ENCODE results near the gene ABCD1. TPM values are rescaled to one million over a fixed set of nuclear protein-coding genes. Genes with fewer than 3 reads are reported as not detected.

Gene ABCD1
- total RNA-seq, 4 donors from 2014 or later = 2.9 to 24.9 (median 13.1) TPM

DNA sequence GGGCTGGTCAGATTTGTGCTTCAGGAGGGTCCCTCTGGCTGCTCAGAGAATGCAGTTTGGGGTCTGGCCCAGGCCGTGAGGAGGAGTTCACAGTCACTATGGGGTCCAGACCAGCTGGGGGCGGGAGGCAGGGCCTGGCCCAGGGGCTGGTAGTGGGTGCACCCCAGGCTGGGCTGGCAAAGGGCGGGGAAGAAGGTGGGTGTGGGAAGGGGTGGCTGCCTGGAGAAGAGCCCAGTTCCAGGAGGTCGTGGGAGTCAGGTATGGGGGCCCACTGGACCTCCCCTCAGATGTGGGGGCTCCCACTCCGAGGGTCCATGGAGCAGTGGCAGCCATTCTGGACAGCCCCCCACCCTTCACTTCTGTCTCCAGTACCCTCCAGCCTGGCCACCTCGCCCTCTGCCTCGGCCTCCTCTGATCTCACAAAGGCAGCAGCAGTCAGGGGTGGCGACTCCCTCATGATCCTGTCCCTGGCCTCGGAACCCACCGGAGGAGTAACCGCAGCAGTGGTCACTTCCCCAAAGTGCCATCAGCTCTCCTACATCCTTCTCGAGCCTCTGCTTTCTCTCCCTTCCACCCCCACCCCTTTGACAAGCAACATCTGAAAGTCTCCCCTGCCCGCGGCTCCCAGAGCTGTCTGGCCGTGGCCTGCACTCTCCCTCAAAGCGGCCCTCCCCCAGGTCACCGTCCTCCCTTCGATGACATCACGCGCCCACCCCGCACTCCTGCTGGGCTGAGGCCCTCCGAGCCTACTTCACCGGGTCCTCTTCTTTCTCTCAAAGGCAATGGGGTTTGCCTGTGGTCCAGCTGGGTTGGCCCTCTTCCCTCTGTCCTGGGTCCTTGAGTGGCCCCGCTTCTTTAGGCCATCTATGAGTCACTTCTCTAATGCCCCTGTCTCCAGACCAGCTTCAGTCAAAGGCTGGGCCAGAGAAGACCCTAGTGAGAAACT, 38.6 kb upstream of the ABCD1 start:
- H3K27me3 ChIP-seq = no peaks in the 10 kb centered on the region
- H3K9me3 ChIP-seq = no peaks in the 10 kb centered on the region
- intact Hi-C loops (cut with DNase I; ENCODE audit: low total_unique reads) = no loop called here
- DNase-seq = peak in 1 of 2 donors; percentile 54
- H3K27ac ChIP-seq = peak overlapping the region in 1 of 2 donors; percentile 79
- no peaks in the 10 kb centered on the region for H3K36me3 ChIP-seq
- no peak for TF ChIP-seq POLR2A (IDR thresholded peaks at IDR 0.05)
- TF ChIP-seq, protein P1, sequence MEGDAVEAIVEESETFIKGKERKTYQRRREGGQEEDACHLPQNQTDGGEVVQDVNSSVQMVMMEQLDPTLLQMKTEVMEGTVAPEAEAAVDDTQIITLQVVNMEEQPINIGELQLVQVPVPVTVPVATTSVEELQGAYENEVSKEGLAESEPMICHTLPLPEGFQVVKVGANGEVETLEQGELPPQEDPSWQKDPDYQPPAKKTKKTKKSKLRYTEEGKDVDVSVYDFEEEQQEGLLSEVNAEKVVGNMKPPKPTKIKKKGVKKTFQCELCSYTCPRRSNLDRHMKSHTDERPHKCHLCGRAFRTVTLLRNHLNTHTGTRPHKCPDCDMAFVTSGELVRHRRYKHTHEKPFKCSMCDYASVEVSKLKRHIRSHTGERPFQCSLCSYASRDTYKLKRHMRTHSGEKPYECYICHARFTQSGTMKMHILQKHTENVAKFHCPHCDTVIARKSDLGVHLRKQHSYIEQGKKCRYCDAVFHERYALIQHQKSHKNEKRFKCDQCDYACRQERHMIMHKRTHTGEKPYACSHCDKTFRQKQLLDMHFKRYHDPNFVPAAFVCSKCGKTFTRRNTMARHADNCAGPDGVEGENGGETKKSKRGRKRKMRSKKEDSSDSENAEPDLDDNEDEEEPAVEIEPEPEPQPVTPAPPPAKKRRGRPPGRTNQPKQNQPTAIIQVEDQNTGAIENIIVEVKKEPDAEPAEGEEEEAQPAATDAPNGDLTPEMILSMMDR (IDR thresholded peaks at IDR 0.05) = no peak
- H3K4me1 ChIP-seq = no peaks in the 10 kb centered on the region
- H3K4me3 ChIP-seq = no peak overlapping the region

- Histone ChIP-seq H3K4me1 (no peaks in the 10 kb centered on the region), H3K9me3 (no peaks in the 10 kb centered on the region), H3K27me3 (no peaks in the 10 kb centered on the region), H3K4me3 (no peak overlapping the region), H3K27ac (peak overlapping the region; percentile 64 to 79), H3K36me3 (no peaks in the 10 kb centered on the region)
- intact Hi-C loops (cut with DNase I; ENCODE audit: low total_unique reads) = no loop called here
- no peak for TF ChIP-seq POLR2A (IDR thresholded peaks at IDR 0.05)
- TF ChIP-seq, protein P1 (IDR thresholded peaks at IDR 0.05) = no peak
- DNase-seq = peak in 1 of 2 donors; percentile 20
Measured at GRCh38 chrX:153686711-153687110, 37.9 kb upstream of the ABCD1 start.

GRCh38 chrX:153687121-153688039, 37.3 kb upstream of the ABCD1 start, which contains the start of gene SLC6A8:
Gene SLC6A8 (plus strand): TSS chrX:153687926. CDS start chrX:153688575, 649 bp downstream.
- H3K4me1 ChIP-seq = no peaks in the 10 kb centered on the region
- intact Hi-C loops (cut with DNase I; ENCODE audit: low total_unique reads) = no loop called here
- H3K27me3 ChIP-seq = no peaks in the 10 kb centered on the region
- TF ChIP-seq POLR2A (IDR thresholded peaks at IDR 0.05) = peak; percentile 57 to 58
- TF ChIP-seq, protein P1 (IDR thresholded peaks at IDR 0.05) = peak in 3 of 4 experiments; percentile 10 to 17 (median 13)
- no peaks in the 10 kb centered on the region for H3K9me3 ChIP-seq
- H3K4me3 ChIP-seq = peak within 1 kb of the TSS; percentile 22 to 46
- H3K36me3 ChIP-seq = no peaks in the 10 kb centered on the region
- DNase-seq = peak; percentile 69 to 78
- peak within 1 kb of the TSS; percentile 64 to 79 for H3K27ac ChIP-seq

GRCh38 chrX:153688071-153688470, 36.6 kb upstream of the ABCD1 start:
- Histone ChIP-seq H3K27ac (peak overlapping the region in 1 of 2 donors; percentile 27), H3K4me3 (no peak overlapping the region)
- TF ChIP-seq, protein P1 (IDR thresholded peaks at IDR 0.05) = no peak
- TF ChIP-seq POLR2A (IDR thresholded peaks at IDR 0.05) = no peak

More at GRCh38 chrX:153688071-153688470, 36.6 kb upstream of the ABCD1 start:
- intact Hi-C loops (cut with DNase I; ENCODE audit: low total_unique reads) = no loop called here
- DNase-seq = no peak
- H3K4me1 ChIP-seq = no peaks in the 10 kb centered on the region
- H3K9me3 ChIP-seq = no peaks in the 10 kb centered on the region
- no peaks in the 10 kb centered on the region for H3K36me3 ChIP-seq
- no peaks in the 10 kb centered on the region for H3K27me3 ChIP-seq

Data from uterus (tissue), 4 donors.